SU-DHL-6 (cell line): ENCODE measurements around the gene CLIP4.

Source experiments
- EZH2phosphoT487 ChIP-seq: fragments of 200-600 bp; sonication (generic), shearing (Covaris generic); conservative IDR thresholded peaks from 2 replicates; pipeline ENCODE4 v1.6.1; 2018; ENCODE audit warnings: mild to moderate bottlenecking, antibody characterized with exemption, low read length, moderate library complexity, mixed read lengths
- TF ChIP-seq, protein P1 (sequence below): fragments of 200-600 bp; sonication (generic); IDR thresholded peaks from one replicate; pipeline ENCODE4 v1.5.1; 2017; ENCODE audit warnings: antibody characterized with exemption, mild to moderate bottlenecking, low read length, moderate library complexity; ENCODE audit not compliant: insufficient read depth, poor library complexity, severe bottlenecking

DNA sequence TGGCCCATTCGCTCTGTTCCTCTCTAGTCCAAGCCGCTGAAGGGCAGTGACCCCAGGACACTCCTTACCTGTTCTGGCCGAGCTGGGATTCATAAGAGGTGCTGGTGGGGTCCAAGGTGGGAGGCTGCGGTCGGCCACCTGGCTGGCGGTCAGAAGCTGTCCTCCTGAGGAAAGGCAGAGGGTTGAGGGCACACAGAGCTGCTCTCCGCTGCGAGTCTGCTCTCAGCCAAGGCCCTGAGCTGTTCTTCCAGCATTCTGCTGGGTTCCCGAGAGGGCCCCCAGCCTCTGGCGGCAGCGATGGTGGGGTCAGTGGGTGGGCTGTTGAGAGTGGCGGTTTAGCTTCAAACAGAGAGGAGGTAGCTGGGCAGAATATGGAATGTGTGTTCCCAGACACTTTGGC, 44.7 kb upstream of the CLIP4 start:
- no peak for TF ChIP-seq EZH2phosphoT487
- TF ChIP-seq, protein P1, sequence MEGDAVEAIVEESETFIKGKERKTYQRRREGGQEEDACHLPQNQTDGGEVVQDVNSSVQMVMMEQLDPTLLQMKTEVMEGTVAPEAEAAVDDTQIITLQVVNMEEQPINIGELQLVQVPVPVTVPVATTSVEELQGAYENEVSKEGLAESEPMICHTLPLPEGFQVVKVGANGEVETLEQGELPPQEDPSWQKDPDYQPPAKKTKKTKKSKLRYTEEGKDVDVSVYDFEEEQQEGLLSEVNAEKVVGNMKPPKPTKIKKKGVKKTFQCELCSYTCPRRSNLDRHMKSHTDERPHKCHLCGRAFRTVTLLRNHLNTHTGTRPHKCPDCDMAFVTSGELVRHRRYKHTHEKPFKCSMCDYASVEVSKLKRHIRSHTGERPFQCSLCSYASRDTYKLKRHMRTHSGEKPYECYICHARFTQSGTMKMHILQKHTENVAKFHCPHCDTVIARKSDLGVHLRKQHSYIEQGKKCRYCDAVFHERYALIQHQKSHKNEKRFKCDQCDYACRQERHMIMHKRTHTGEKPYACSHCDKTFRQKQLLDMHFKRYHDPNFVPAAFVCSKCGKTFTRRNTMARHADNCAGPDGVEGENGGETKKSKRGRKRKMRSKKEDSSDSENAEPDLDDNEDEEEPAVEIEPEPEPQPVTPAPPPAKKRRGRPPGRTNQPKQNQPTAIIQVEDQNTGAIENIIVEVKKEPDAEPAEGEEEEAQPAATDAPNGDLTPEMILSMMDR: no peak
